Type B pancreatic cell (in vitro differentiated cells): ENCODE measurements around the gene C17orf58. TPM values are rescaled to one million over a fixed set of nuclear protein-coding genes. Genes with fewer than 3 reads are reported as not detected.

Experiments used
- DNase-seq: peaks from one replicate; pipeline ENCODE4 v3.0.0; 2021; ENCODE audit warnings: mixed read lengths; ENCODE audit not compliant: unreplicated experiment; ENCODE audit errors: extremely low spot score
- H3K27ac Mint-ChIP-seq: 2 replicates; pipeline ENCODE4 v1.8.0; 2021; ENCODE audit warnings: mild to moderate bottlenecking, mixed read lengths
- H3K27me3 Mint-ChIP-seq: 2 replicates; pipeline ENCODE4 v1.8.0; 2021; ENCODE audit warnings: mixed read lengths
- H3K36me3 Mint-ChIP-seq: 2 replicates; pipeline ENCODE4 v1.8.0; 2021; ENCODE audit warnings: mixed read lengths
- H3K4me1 Mint-ChIP-seq: one replicate; pipeline ENCODE4 v1.8.0; 2021; ENCODE audit warnings: mixed read lengths; ENCODE audit not compliant: unreplicated experiment
- H3K4me3 Mint-ChIP-seq: 2 replicates; pipeline ENCODE4 v1.8.0; 2021; ENCODE audit warnings: mild to moderate bottlenecking, mixed read lengths
- H3K9me3 Mint-ChIP-seq: 2 replicates; pipeline ENCODE4 v1.8.0; 2021; ENCODE audit warnings: mixed read lengths
- CTCF ChIP-seq: fragments of 200-600 bp; sonication (generic); conservative IDR thresholded peaks from 2 replicates; pipeline ENCODE4 v1.5.0; 2021; ENCODE audit warnings: antibody characterized with exemption, mild to moderate bottlenecking
- total RNA-seq: library from RNA; stranded (reverse); gene quantifications from 2 replicates; pipeline ENCODE4 v1.2.1, GENCODE V29; 2021; ENCODE audit warnings: low replicate concordance

C17orf58 gene
- total RNA-seq, 1 donor from 2014 or later, result 8.1 TPM

- no peaks in the 10 kb centered on the region for H3K9me3 Mint-ChIP-seq
- no peaks in the 10 kb centered on the region for H3K36me3 Mint-ChIP-seq
- H3K4me1 Mint-ChIP-seq, result peaks cover 25% of the 10 kb centered on the region
- TF ChIP-seq CTCF, result peak; percentile 17
- peaks cover 21% of the 10 kb centered on the region for H3K27me3 Mint-ChIP-seq
- peak overlapping the region; percentile 68 for H3K27ac Mint-ChIP-seq
- peak overlapping the region; percentile 90 for H3K4me3 Mint-ChIP-seq
- DNase-seq, result no peak
Observed at GRCh38 chr17:67995570-67996263, 552 bp downstream of the C17orf58 start.

- Mint-ChIP-seq H3K4me3 (peak overlapping the region; percentile 90), H3K27me3 (peaks cover 21% of the 10 kb centered on the region), H3K9me3 (no peaks in the 10 kb centered on the region), H3K27ac (peak overlapping the region; percentile 75), H3K4me1 (peaks cover 25% of the 10 kb centered on the region), H3K36me3 (no peaks in the 10 kb centered on the region)
- TF ChIP-seq CTCF, result no peak
- DNase-seq, result no peak
Observed at GRCh38 chr17:67994817-67995569, 1.3 kb downstream of the C17orf58 start.

GRCh38 chr17:67993998-67994361 is 2.3 kb downstream of the C17orf58 start:
- DNase-seq, result no peak
- no peak for TF ChIP-seq CTCF
- Mint-ChIP-seq H3K4me3 (peak overlapping the region; percentile 90), H3K9me3 (no peaks in the 10 kb centered on the region), H3K27ac (peak overlapping the region; percentile 75), H3K36me3 (no peaks in the 10 kb centered on the region), H3K4me1 (peaks cover 25% of the 10 kb centered on the region), H3K27me3 (peaks cover 21% of the 10 kb centered on the region)

GRCh38 chr17:67993153-67993997 is 2.9 kb downstream of the C17orf58 start:
- peak; percentile 88 for DNase-seq
- Mint-ChIP-seq H3K36me3 (no peaks in the 10 kb centered on the region), H3K9me3 (no peaks in the 10 kb centered on the region), H3K27me3 (peaks cover 18% of the 10 kb centered on the region), H3K4me1 (peaks cover 22% of the 10 kb centered on the region), H3K27ac (peak overlapping the region; percentile 96), H3K4me3 (peak overlapping the region; percentile 98)
- TF ChIP-seq CTCF, result peak; percentile 50

GRCh38 chr17:67992548-67993152 is 3.6 kb downstream of the C17orf58 start:
- Mint-ChIP-seq H3K9me3 (no peaks in the 10 kb centered on the region), H3K27ac (peak overlapping the region; percentile 96), H3K4me1 (peaks cover 21% of the 10 kb centered on the region), H3K4me3 (peak overlapping the region; percentile 98), H3K27me3 (peaks cover 17% of the 10 kb centered on the region), H3K36me3 (no peaks in the 10 kb centered on the region)
- no peak for DNase-seq
- no peak for TF ChIP-seq CTCF
